Measurements from ENCODE around the gene EFCAB8. TPM values are rescaled to one million over a fixed set of nuclear protein-coding genes. Genes with fewer than 3 reads are reported as not detected.

EFCAB8 gene
- total and polyA plus RNA-seq, 4 donors: 0.08 to 0.83 (median 0.46) TPM

GRCh38 chr20:32929162-32929561 lies 70.4 kb downstream of the EFCAB8 start:
- H3K27ac ChIP-seq (ENCODE audit: low read depth in 1 of 2, low read length in 1 of 2): no peak overlapping the region
- H3K27me3 ChIP-seq (ENCODE audit: control insufficient read depth in 3 of 3, insufficient read depth in 3 of 3, low read length in 2 of 3): no peaks in the 10 kb centered on the region
- TF ChIP-seq, protein P1, sequence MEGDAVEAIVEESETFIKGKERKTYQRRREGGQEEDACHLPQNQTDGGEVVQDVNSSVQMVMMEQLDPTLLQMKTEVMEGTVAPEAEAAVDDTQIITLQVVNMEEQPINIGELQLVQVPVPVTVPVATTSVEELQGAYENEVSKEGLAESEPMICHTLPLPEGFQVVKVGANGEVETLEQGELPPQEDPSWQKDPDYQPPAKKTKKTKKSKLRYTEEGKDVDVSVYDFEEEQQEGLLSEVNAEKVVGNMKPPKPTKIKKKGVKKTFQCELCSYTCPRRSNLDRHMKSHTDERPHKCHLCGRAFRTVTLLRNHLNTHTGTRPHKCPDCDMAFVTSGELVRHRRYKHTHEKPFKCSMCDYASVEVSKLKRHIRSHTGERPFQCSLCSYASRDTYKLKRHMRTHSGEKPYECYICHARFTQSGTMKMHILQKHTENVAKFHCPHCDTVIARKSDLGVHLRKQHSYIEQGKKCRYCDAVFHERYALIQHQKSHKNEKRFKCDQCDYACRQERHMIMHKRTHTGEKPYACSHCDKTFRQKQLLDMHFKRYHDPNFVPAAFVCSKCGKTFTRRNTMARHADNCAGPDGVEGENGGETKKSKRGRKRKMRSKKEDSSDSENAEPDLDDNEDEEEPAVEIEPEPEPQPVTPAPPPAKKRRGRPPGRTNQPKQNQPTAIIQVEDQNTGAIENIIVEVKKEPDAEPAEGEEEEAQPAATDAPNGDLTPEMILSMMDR (IDR thresholded peaks at IDR 0.05; ENCODE audit: control extremely low read depth, extremely low read depth): no peak
- H3K9me3 ChIP-seq (ENCODE audit: control insufficient read depth in 4 of 4, insufficient read depth in 3 of 4, low read length in 3 of 4): no peaks in the 10 kb centered on the region
- ATAC-seq (ENCODE audit: insufficient read depth, low FRiP score): no peak
- H3K4me3 ChIP-seq: no peak overlapping the region
- no peaks in the 10 kb centered on the region for H3K4me1 ChIP-seq (ENCODE audit: control insufficient read depth in 5 of 5, insufficient read depth in 5 of 5, low read length in 5 of 5)
- no peak overlapping the region for H3K9ac ChIP-seq (ENCODE audit: insufficient read depth in 1 of 2, low read length in 2 of 2)
- no peak for DNase-seq
- no peaks in the 10 kb centered on the region for H3K36me3 ChIP-seq (ENCODE audit: control insufficient read depth in 4 of 4, insufficient read depth in 4 of 4, low read length in 4 of 4)
- 90 to 94% methylated on average over 3 of the region's 3 CpGs for WGBS, 2 donors

GRCh38 chr20:32930181-32930580 lies 71.5 kb downstream of the EFCAB8 start:
- 80 to 92% methylated on average over 10 of the region's 10 CpGs for WGBS, 2 donors
- no peak overlapping the region for H3K27ac ChIP-seq (ENCODE audit: low read depth in 1 of 2, low read length in 1 of 2)
- H3K4me1 ChIP-seq (ENCODE audit: control insufficient read depth in 5 of 5, insufficient read depth in 5 of 5, low read length in 5 of 5): no peaks in the 10 kb centered on the region
- H3K36me3 ChIP-seq (ENCODE audit: control insufficient read depth in 4 of 4, insufficient read depth in 4 of 4, low read length in 4 of 4): no peaks in the 10 kb centered on the region
- DNase-seq: no peak
- H3K27me3 ChIP-seq (ENCODE audit: control insufficient read depth in 3 of 3, insufficient read depth in 3 of 3, low read length in 2 of 3): no peaks in the 10 kb centered on the region
- ATAC-seq (ENCODE audit: insufficient read depth, low FRiP score): no peak
- H3K4me3 ChIP-seq: no peak overlapping the region
- H3K9ac ChIP-seq (ENCODE audit: insufficient read depth in 1 of 2, low read length in 2 of 2): no peak overlapping the region
- H3K9me3 ChIP-seq (ENCODE audit: control insufficient read depth in 4 of 4, insufficient read depth in 3 of 4, low read length in 3 of 4): no peaks in the 10 kb centered on the region
- TF ChIP-seq, protein P1 (IDR thresholded peaks at IDR 0.05; ENCODE audit: control extremely low read depth, extremely low read depth): no peak

GRCh38 chr20:32930701-32931100 lies 72.0 kb downstream of the EFCAB8 start:
- no peaks in the 10 kb centered on the region for H3K9me3 ChIP-seq (ENCODE audit: control insufficient read depth in 4 of 4, insufficient read depth in 3 of 4, low read length in 3 of 4)
- no peak overlapping the region for H3K27ac ChIP-seq (ENCODE audit: low read depth in 1 of 2, low read length in 1 of 2)
- 74 to 83% methylated on average over 5 of the region's 5 CpGs for WGBS, 2 donors
- DNase-seq (no peak), ATAC-seq (ENCODE audit: insufficient read depth, low FRiP score) (no peak)
- no peak overlapping the region for H3K4me3 ChIP-seq
- no peaks in the 10 kb centered on the region for H3K36me3 ChIP-seq (ENCODE audit: control insufficient read depth in 4 of 4, insufficient read depth in 4 of 4, low read length in 4 of 4)
- H3K4me1 ChIP-seq (ENCODE audit: control insufficient read depth in 5 of 5, insufficient read depth in 5 of 5, low read length in 5 of 5): no peaks in the 10 kb centered on the region
- no peaks in the 10 kb centered on the region for H3K27me3 ChIP-seq (ENCODE audit: control insufficient read depth in 3 of 3, insufficient read depth in 3 of 3, low read length in 2 of 3)
- TF ChIP-seq, protein P1 (IDR thresholded peaks at IDR 0.05; ENCODE audit: control extremely low read depth, extremely low read depth): no peak
- H3K9ac ChIP-seq (ENCODE audit: insufficient read depth in 1 of 2, low read length in 2 of 2): no peak overlapping the region

DNA sequence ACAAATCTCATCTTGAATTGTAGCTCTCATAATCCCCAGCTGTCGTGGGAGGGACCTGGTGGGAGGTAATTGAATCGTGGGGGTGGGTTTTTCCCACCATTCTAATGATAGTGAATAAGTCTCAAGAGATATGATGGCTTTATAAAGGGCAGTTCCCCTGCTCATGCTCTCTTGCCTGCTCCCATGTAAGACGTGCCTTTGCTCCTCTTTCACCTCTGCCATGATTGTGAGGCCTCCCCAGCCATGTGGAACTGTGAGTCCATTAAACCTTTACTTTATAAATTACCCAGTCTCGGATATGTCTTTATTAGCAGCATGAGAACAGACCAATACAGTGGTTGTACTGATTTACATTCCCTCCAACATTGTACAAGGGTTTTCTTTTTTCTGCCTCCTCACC lies 75.9 kb downstream of the EFCAB8 start:
- Histone ChIP-seq H3K27ac (ENCODE audit: low read depth in 1 of 2, low read length in 1 of 2) (no peak overlapping the region), H3K4me1 (ENCODE audit: control insufficient read depth in 5 of 5, insufficient read depth in 5 of 5, low read length in 5 of 5) (no peaks in the 10 kb centered on the region), H3K36me3 (ENCODE audit: control insufficient read depth in 4 of 4, insufficient read depth in 4 of 4, low read length in 4 of 4) (no peaks in the 10 kb centered on the region), H3K4me3 (no peak overlapping the region), H3K9me3 (ENCODE audit: control insufficient read depth in 4 of 4, insufficient read depth in 3 of 4, low read length in 3 of 4) (no peaks in the 10 kb centered on the region), H3K9ac (ENCODE audit: insufficient read depth in 1 of 2, low read length in 2 of 2) (no peak overlapping the region), H3K27me3 (ENCODE audit: control insufficient read depth in 3 of 3, insufficient read depth in 3 of 3, low read length in 2 of 3) (no peaks in the 10 kb centered on the region)
- no peak for DNase-seq
- no peak for ATAC-seq (ENCODE audit: insufficient read depth, low FRiP score)
- TF ChIP-seq, protein P1 (IDR thresholded peaks at IDR 0.05; ENCODE audit: control extremely low read depth, extremely low read depth): no peak
- 69% methylated on average over 4 of the region's 4 CpGs for WGBS, 2 donors
